DND-41 (cell line): ENCODE data around the gene TGFBRAP1.
A peak's percentile ranks its signal among the peaks of the same experiment; 100 is the strongest.

Source experiments
- CTCF ChIP-seq: IDR thresholded peaks from 2 replicates; pipeline ENCODE4 v1.5.1; 2012; ENCODE audit warnings: borderline replicate concordance, low read length, moderate library complexity, mild to moderate bottlenecking; ENCODE audit not compliant: poor library complexity, severe bottlenecking; ENCODE audit errors: extremely low read depth
- EZH2 ChIP-seq: IDR thresholded peaks from 3 replicates; pipeline ENCODE4 v1.6.1; 2012; ENCODE audit warnings: borderline replicate concordance, low read depth, mild to moderate bottlenecking, moderate library complexity, low read length, inconsistent platforms; ENCODE audit not compliant: severe bottlenecking

DNA sequence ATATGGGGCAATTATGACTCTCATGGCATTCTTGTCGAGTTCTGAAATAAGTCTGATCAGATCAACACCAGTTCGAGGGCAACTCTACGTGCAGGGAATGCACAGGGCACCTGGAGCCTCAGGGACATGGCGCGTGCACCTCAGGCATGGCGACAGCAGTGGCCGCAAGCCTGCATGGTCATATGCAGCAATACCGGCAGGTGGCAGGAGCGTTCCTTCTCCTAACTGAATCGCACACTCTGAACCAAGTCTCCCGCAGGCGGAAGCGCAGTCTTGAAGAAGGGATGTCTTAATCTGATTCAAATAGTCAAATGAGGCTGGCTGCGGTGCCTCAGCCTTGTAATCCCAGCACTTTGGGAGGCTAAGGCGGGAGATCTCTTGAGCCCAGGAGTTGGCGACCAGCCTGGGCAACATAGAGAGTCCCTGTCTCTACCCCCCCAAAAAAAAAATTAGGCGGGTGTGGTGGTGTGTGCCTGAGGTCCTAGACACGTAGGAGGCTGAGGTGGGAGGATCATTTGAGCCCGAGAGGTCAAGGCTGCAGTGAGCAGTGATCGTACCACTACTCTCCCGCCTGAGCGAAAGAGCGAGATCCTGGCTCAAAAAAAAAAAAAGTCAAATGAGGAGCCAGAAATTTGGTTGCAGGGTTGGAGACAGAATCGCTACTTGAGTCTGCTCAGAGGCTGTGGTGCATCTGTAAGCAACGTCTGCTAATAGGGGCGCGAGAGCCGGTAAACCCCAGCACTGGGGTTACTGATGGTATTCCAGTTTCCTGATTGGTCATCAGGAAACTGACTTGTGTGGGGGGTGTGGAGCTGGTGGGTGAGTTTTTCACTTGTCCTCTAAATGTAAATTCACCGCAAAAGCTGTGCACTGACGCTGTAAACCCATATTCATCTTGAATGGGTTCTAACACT, 40.5 kb upstream of the TGFBRAP1 start:
- TF ChIP-seq EZH2 (no peak), CTCF (peak; percentile 96)
